Testis (tissue), 3 donors: Measurements from ENCODE around the gene SLC10A2. TPM values are rescaled to one million over a fixed set of nuclear protein-coding genes. Genes with fewer than 3 reads are reported as not detected.

Experiments
- DNase-seq: peaks from one replicate; pipeline ENCODE4 v3.0.0-alpha.2; 2019
- H3K27ac ChIP-seq, 2 donors: fragments of 200-600 bp; sonication (generic); one replicate each; pipeline ENCODE4 v1.5.1; 2019
- H3K27me3 ChIP-seq: fragments of 200-600 bp; sonication (generic); one replicate; pipeline ENCODE4 v1.5.1; 2019
- H3K36me3 ChIP-seq: fragments of 200-600 bp; sonication (generic); one replicate; pipeline ENCODE4 v1.5.1; 2017; ENCODE audit warnings: low read depth; ENCODE audit errors: missing control alignments
- H3K4me1 ChIP-seq: fragments of 200-600 bp; sonication (generic); one replicate; pipeline ENCODE4 v1.5.1; 2019
- H3K4me3 ChIP-seq, 2 donors: fragments of 200-600 bp; sonication (generic); one replicate each; pipeline ENCODE4 v1.5.1; 2017 to 2019
- H3K9me3 ChIP-seq: fragments of 200-600 bp; sonication (generic); one replicate; pipeline ENCODE4 v1.5.1; 2017
- CTCF ChIP-seq, 3 experiments: fragments of 450-650 bp in 2 of 3; fragments of 200-600 bp in 1 of 3; sonication (generic) in 1 of 3; IDR thresholded peaks; one replicate each; pipeline ENCODE4 v1.5.1; 2016 to 2019; ENCODE audit warnings: antibody characterized with exemption in 3 of 3, mild to moderate bottlenecking in 2 of 3, moderate library complexity in 1 of 3
- POLR2A ChIP-seq: fragments of 450-650 bp; IDR thresholded peaks from one replicate; pipeline ENCODE4 v1.6.1; 2017; ENCODE audit warnings: antibody characterized with exemption, mild to moderate bottlenecking, moderate library complexity
- WGBS, 2 donors: methylation state at CpG; one replicate each; pipeline ENCODE4 v1.1.5; 2018; 5-methylcytosine and 5-hydroxymethylcytosine counted together
- intact Hi-C: fragments of 100-400 bp; cut with DNase I; formaldehyde crosslinking; loops from one replicate; pipeline ENCODE4 v1.15.1; 2023; ENCODE audit warnings: low total_unique reads
- polyA plus RNA-seq: library from polyadenylated mRNA; stranded (reverse); fragments of 350-450 nt; fragmentation: Illumina TruSeq; extraction: RNeasy Lipid Tissue Mini Kit (QIAGEN cat#74804); gene quantifications from one replicate; pipeline ENCODE4 v1.2.3, GENCODE V29; 2014; ENCODE audit warnings: low read depth, low replicate concordance; ENCODE audit not compliant: insufficient read depth
- total RNA-seq, 2 donors: library from RNA; depleted of rRNA; stranded (reverse); fragments of >200 nt; gene quantifications; one replicate each; pipeline ENCODE4 v1.2.3, GENCODE V29; 2016

Gene SLC10A2
- total and polyA plus RNA-seq, 3 donors from 2014 or later: not detected

- Histone ChIP-seq H3K4me3 (no peak overlapping the region), H3K9me3 (no peaks in the 10 kb centered on the region), H3K27ac (no peak overlapping the region), H3K27me3 (no peaks in the 10 kb centered on the region), H3K4me1 (no peaks in the 10 kb centered on the region), H3K36me3 (no peaks in the 10 kb centered on the region)
- DNase-seq: no peak
- TF ChIP-seq CTCF (IDR thresholded peaks at IDR 0.05) (no peak), POLR2A (no peak)
- intact Hi-C loops: no loop called here
- 81 to 88% methylated on average over 2 of the region's 2 CpGs for WGBS, 2 donors
Observed at GRCh38 chr13:103056008-103056407, 10.2 kb downstream of the SLC10A2 start.

- Histone ChIP-seq H3K27ac (no peak overlapping the region), H3K36me3 (no peaks in the 10 kb centered on the region), H3K27me3 (no peaks in the 10 kb centered on the region), H3K9me3 (no peaks in the 10 kb centered on the region), H3K4me1 (no peaks in the 10 kb centered on the region), H3K4me3 (no peak overlapping the region)
- no peak for TF ChIP-seq POLR2A
- TF ChIP-seq CTCF (IDR thresholded peaks at IDR 0.05): no peak
- DNase-seq: no peak
- intact Hi-C loops: no loop called here
- 72 to 73% methylated on average over 2 of the region's 2 CpGs for WGBS, 2 donors
Observed at GRCh38 chr13:103055166-103055565, 11.1 kb downstream of the SLC10A2 start.

- H3K4me1 ChIP-seq: no peaks in the 10 kb centered on the region
- H3K4me3 ChIP-seq: no peak overlapping the region
- no peaks in the 10 kb centered on the region for H3K27me3 ChIP-seq
- intact Hi-C loops: no loop called here
- H3K36me3 ChIP-seq: no peaks in the 10 kb centered on the region
- no peak for TF ChIP-seq CTCF (IDR thresholded peaks at IDR 0.05)
- no peak for TF ChIP-seq POLR2A
- no peak for DNase-seq
- no peaks in the 10 kb centered on the region for H3K9me3 ChIP-seq
- WGBS, 2 donors: 81 to 88% methylated on average over 4 of the region's 4 CpGs
- H3K27ac ChIP-seq: no peak overlapping the region
Observed at GRCh38 chr13:103046676-103047075, 19.5 kb downstream of the SLC10A2 start.

GRCh38 chr13:103044056-103044455 lies 22.2 kb downstream of the SLC10A2 start:
- Histone ChIP-seq H3K27ac (no peak overlapping the region), H3K27me3 (no peaks in the 10 kb centered on the region), H3K4me3 (no peak overlapping the region), H3K9me3 (no peaks in the 10 kb centered on the region), H3K36me3 (no peaks in the 10 kb centered on the region), H3K4me1 (no peaks in the 10 kb centered on the region)
- DNase-seq: no peak
- TF ChIP-seq POLR2A (no peak), CTCF (IDR thresholded peaks at IDR 0.05) (no peak)
- intact Hi-C loops: no loop called here
- 81 to 88% methylated on average over 3 of the region's 3 CpGs for WGBS, 2 donors

GRCh38 chr13:103040006-103040405 lies 26.2 kb downstream of the SLC10A2 start:
- WGBS, 2 donors: 70% methylated on average over 1 of the region's 1 CpG
- Histone ChIP-seq H3K4me1 (no peaks in the 10 kb centered on the region), H3K27ac (no peak overlapping the region), H3K4me3 (no peak overlapping the region), H3K36me3 (no peaks in the 10 kb centered on the region), H3K9me3 (no peaks in the 10 kb centered on the region), H3K27me3 (no peaks in the 10 kb centered on the region)
- DNase-seq: no peak
- intact Hi-C loops: no loop called here
- TF ChIP-seq CTCF (IDR thresholded peaks at IDR 0.05) (no peak), POLR2A (no peak)
